HCT116 (cell line): ENCODE results near the gene MUSK. TPM values are rescaled to one million over a fixed set of nuclear protein-coding genes. Genes with fewer than 3 reads are reported as not detected.

Experiments
- ATAC-seq: fragments of 200-7000 bp; cut with Tn5 transposase; 2 replicates; pipeline ENCODE4 v1.9.1; 2020; ENCODE audit warnings: mild to moderate bottlenecking, moderate library complexity
- BruUV-seq: library from RNA; stranded (reverse); fragments of 400-500 nt; replicated peaks from 2 replicates; lab custom pipeline; 2021; lab: Mats Ljungman, UMichigan
- CTCF ChIA-PET: fragments of 300-600 bp; sonication (Branson Sonifier 250); formaldehyde crosslinking; loops from one replicate; lab custom pipeline; 2021; ENCODE audit warnings: antibody characterized with exemption; lab: Charles Lee
- POLR2A ChIA-PET: fragments of 300-600, 350-600 bp; sonication (Branson Sonifier 250); formaldehyde crosslinking; loops from one replicate; lab custom pipeline; 2021; ENCODE audit warnings: antibody characterized with exemption; lab: Charles Lee
- RAD21 ChIA-PET, 2 experiments: fragments of 300-600 bp; sonication (Branson Sonifier 250); formaldehyde crosslinking; loops; one replicate each; lab custom pipeline; 2023; ENCODE audit warnings: low total read pairs in 2 of 2; ENCODE audit not compliant: uncharacterized antibody in 2 of 2, unreplicated experiment in 2 of 2, low non-redundant PET in 1 of 2; lab: Charles Lee
- DNase-seq: peaks from one replicate; pipeline ENCODE4 v3.0.0-alpha.2; 2010; ENCODE audit warnings: low read depth, low spot score
- H2AFZ ChIP-seq: fragments of 200-600 bp; shearing (Covaris generic), sonication (generic); 2 replicates; pipeline ENCODE4 v1.6.1; 2017; ENCODE audit warnings: low read depth, mixed run types, mixed read lengths, antibody characterized with exemption, low read length; ENCODE audit not compliant: poor library complexity, severe bottlenecking
- H3K27ac ChIP-seq: 2 replicates; pipeline ENCODE4 v1.5.1; 2012; ENCODE audit warnings: low read depth, low read length
- H3K27me3 ChIP-seq: fragments of 200-600 bp; sonication (generic); 2 replicates; pipeline ENCODE4 v1.6.1; 2016; ENCODE audit warnings: mixed run types, low read length, mixed read lengths; ENCODE audit not compliant: insufficient read depth
- H3K36me3 ChIP-seq, 2 experiments: fragments of 200-500 bp in 1 of 2; fragments of 200-600 bp in 1 of 2; sonication (Bioruptor generic) in 1 of 2; sonication (generic) in 1 of 2; 2 replicates each; pipeline versions ENCODE4 v1.5.1 to v1.6.1; 2014 to 2016; ENCODE audit warnings: low read length in 2 of 2, inconsistent platforms in 1 of 2, mixed read lengths in 1 of 2, mixed run types in 1 of 2; ENCODE audit not compliant: insufficient read depth in 2 of 2, control insufficient read depth in 1 of 2
- H3K4me1 ChIP-seq, 2 experiments: fragments of 200-600 bp in 1 of 2; sonication (generic) in 1 of 2; 2 replicates each; pipeline versions ENCODE4 v1.5.1 to v1.6.1; 2012 to 2017; ENCODE audit warnings: low read length in 2 of 2, inconsistent platforms in 1 of 2, mild to moderate bottlenecking in 1 of 2, mixed read lengths in 1 of 2, mixed run types in 1 of 2, moderate library complexity in 1 of 2; ENCODE audit not compliant: insufficient read depth in 2 of 2, control insufficient read depth in 1 of 2
- H3K4me2 ChIP-seq: fragments of 200-600 bp; sonication (generic); 2 replicates; pipeline ENCODE4 v1.6.1; 2017; ENCODE audit warnings: mixed run types, low read length, mixed read lengths
- H3K4me3 ChIP-seq, 2 experiments: fragments of 200-600 bp in 1 of 2; sonication (generic) in 1 of 2; replicated peaks in 1 of 2; 2 replicates each; pipeline ENCODE4 v1.5.1; 2011 to 2016; ENCODE audit warnings: low read length in 2 of 2, control low read depth in 1 of 2, low read depth in 1 of 2, mild to moderate bottlenecking in 1 of 2, mixed read lengths in 1 of 2, mixed run types in 1 of 2
- H3K79me2 ChIP-seq: fragments of 200-600 bp; sonication (generic); 2 replicates; pipeline ENCODE4 v1.6.1; 2017; ENCODE audit warnings: mild to moderate bottlenecking, mixed run types, low read length, moderate library complexity, mixed read lengths; ENCODE audit not compliant: insufficient read depth
- H3K9ac ChIP-seq: fragments of 200-600 bp; sonication (generic); 2 replicates; pipeline ENCODE4 v1.6.1; 2016; ENCODE audit warnings: low read length, mixed read lengths
- H3K9me2 ChIP-seq: fragments of 200-600 bp; sonication (generic), shearing (Covaris generic); 2 replicates; pipeline ENCODE4 v1.6.1; 2017; ENCODE audit warnings: mixed run types, mild to moderate bottlenecking, moderate library complexity; ENCODE audit not compliant: insufficient read depth
- H3K9me3 ChIP-seq, 2 experiments: fragments of 200-500 bp in 1 of 2; fragments of 200-600 bp in 1 of 2; sonication (Bioruptor generic) in 1 of 2; sonication (generic) in 1 of 2; 2 replicates each; pipeline ENCODE4 v1.6.1; 2014 to 2017; ENCODE audit warnings: low read length in 2 of 2, mixed read lengths in 2 of 2, inconsistent platforms in 1 of 2, low read depth in 1 of 2, mild to moderate bottlenecking in 1 of 2, mixed run types in 1 of 2, moderate library complexity in 1 of 2; ENCODE audit not compliant: control insufficient read depth in 1 of 2, insufficient read depth in 1 of 2
- H4K20me1 ChIP-seq: fragments of 200-600 bp; sonication (generic), shearing (Covaris generic); 2 replicates; pipeline ENCODE4 v1.6.1; 2017; ENCODE audit warnings: mixed run types, mild to moderate bottlenecking, moderate library complexity; ENCODE audit not compliant: insufficient read depth
- ATF3 ChIP-seq: IDR thresholded peaks from 2 replicates; pipeline ENCODE4 v1.6.1; 2012
- CTCF ChIP-seq, 3 experiments: fragments of 200-600 bp in 1 of 3; sonication (generic) in 1 of 3; IDR thresholded peaks in 2 of 3; conservative IDR thresholded peaks in 1 of 3; 2 replicates each; pipeline ENCODE4 v1.5.1; 2012 to 2017; ENCODE audit warnings: low read depth in 2 of 3, low read length in 2 of 3, antibody characterized with exemption in 1 of 3, borderline replicate concordance in 1 of 3, control low read depth in 1 of 3, mild to moderate bottlenecking in 1 of 3, mixed read lengths in 1 of 3, mixed run types in 1 of 3, moderate library complexity in 1 of 3; ENCODE audit not compliant: insufficient read depth in 1 of 3
- EZH2 ChIP-seq: fragments of 200-600 bp; sonication (generic); IDR thresholded peaks from 2 replicates; pipeline ENCODE4 v1.6.1; 2017; ENCODE audit warnings: antibody characterized with exemption, mixed run types
- FOSL1 ChIP-seq: IDR thresholded peaks from 2 replicates; pipeline ENCODE4 v1.6.1; 2012; ENCODE audit warnings: low read depth
- JUND ChIP-seq: IDR thresholded peaks from 2 replicates; pipeline ENCODE4 v1.6.1; 2012
- POLR2AphosphoS5 ChIP-seq: IDR thresholded peaks from 2 replicates; pipeline ENCODE4 v1.6.1; 2011; ENCODE audit warnings: mild to moderate bottlenecking, low read depth, low read length, moderate library complexity
- RAD21 ChIP-seq: IDR thresholded peaks from 2 replicates; pipeline ENCODE4 v1.6.1; 2012; ENCODE audit warnings: low read depth, mild to moderate bottlenecking
- REST ChIP-seq: IDR thresholded peaks from 2 replicates; pipeline ENCODE4 v1.6.1; 2012; ENCODE audit warnings: low read depth
- SP1 ChIP-seq: IDR thresholded peaks from 2 replicates; pipeline ENCODE4 v1.6.1; 2012; ENCODE audit warnings: low read depth
- TCF7L2 ChIP-seq: IDR thresholded peaks from 2 replicates; pipeline ENCODE4 v1.7.0; 2011; ENCODE audit warnings: borderline replicate concordance, inconsistent platforms; ENCODE audit not compliant: insufficient read depth, insufficient read length; ENCODE audit errors: extremely low read depth
- YY1 ChIP-seq: IDR thresholded peaks from 2 replicates; pipeline ENCODE4 v1.6.1; 2011; ENCODE audit warnings: low read length, low read depth, moderate library complexity, mild to moderate bottlenecking; ENCODE audit not compliant: insufficient replicate concordance; ENCODE audit errors: extremely low read depth
- ZBTB33 ChIP-seq: IDR thresholded peaks from 2 replicates; pipeline ENCODE4 v1.6.1; 2011; ENCODE audit warnings: mild to moderate bottlenecking, low read length, moderate library complexity; ENCODE audit not compliant: insufficient replicate concordance; ENCODE audit errors: extremely low read depth
- ZFX ChIP-seq: fragments of 450-650 bp; IDR thresholded peaks from 2 replicates; pipeline ENCODE4 v1.6.1; 2017
- ZNF274 ChIP-seq: fragments of 200-500 bp; sonication (Bioruptor generic); IDR thresholded peaks from 2 replicates; pipeline ENCODE4 v1.6.1; 2014; ENCODE audit warnings: mild to moderate bottlenecking, low read depth, low read length, inconsistent platforms
- intact Hi-C: fragments of 100-400 bp; cut with micrococcal nuclease; formaldehyde crosslinking; loops from 2 replicates; pipeline ENCODE4 v1.10.0; 2022
- total RNA-seq: library from RNA; stranded (reverse); gene quantifications from one replicate; pipeline ENCODE4 v1.2.1, GENCODE V29; 2021; ENCODE audit not compliant: unreplicated experiment

The MUSK gene
- total RNA-seq, 1 experiment from 2014 or later = not detected

GRCh38 chr9:110797611-110798010 is 129.0 kb downstream of the MUSK start:
- no peaks in the 10 kb centered on the region for H4K20me1 ChIP-seq
- CTCF ChIA-PET = no interaction called here
- intact Hi-C loops = no loop called here
- H3K79me2 ChIP-seq = no peaks in the 10 kb centered on the region
- H3K9me2 ChIP-seq = no peaks in the 10 kb centered on the region
- no peaks in the 10 kb centered on the region for H3K36me3 ChIP-seq
- H3K9ac ChIP-seq = no peak overlapping the region
- H3K27me3 ChIP-seq = no peaks in the 10 kb centered on the region
- H3K4me2 ChIP-seq = no peak overlapping the region
- no peaks in the 10 kb centered on the region for H3K9me3 ChIP-seq
- no peak overlapping the region for H3K27ac ChIP-seq
- TF ChIP-seq YY1 (no peak), ZBTB33 (no peak), ZFX (no peak), CTCF (IDR thresholded peaks at IDR 0.05 in 2 of 3, conservative IDR thresholded peaks at IDR 0.05 in 1 of 3; ENCODE audit: borderline replicate concordance in 1 of 3, insufficient read depth in 1 of 3, low read depth in 2 of 3, low read length in 2 of 3) (no peak), RAD21 (no peak), FOSL1 (no peak), ATF3 (no peak), REST (no peak), SP1 (no peak), POLR2AphosphoS5 (no peak), EZH2 (no peak), TCF7L2 (no peak), ZNF274 (no peak), JUND (no peak)
- H2AFZ ChIP-seq = no peak overlapping the region
- H3K4me1 ChIP-seq = no peaks in the 10 kb centered on the region
- ATAC-seq (no peak), DNase-seq (no peak)
- RAD21 ChIA-PET = no interaction called here
- POLR2A ChIA-PET = no interaction called here
- no peak overlapping the region for H3K4me3 ChIP-seq
- BruUV-seq = no TSS peak
